Renal cortical epithelial cell (primary cell): Measurements from ENCODE around the gene PRPF40B. TPM values are rescaled to one million over a fixed set of nuclear protein-coding genes. Genes with fewer than 3 reads are reported as not detected.
"Not testable (repeated sequence)": the region's sequence is repeated elsewhere in the genome, so short reads cannot be mapped to it uniquely, and the experiment has no call there.

ENCODE experiments used
- DNase-seq: peaks from one replicate; pipeline ENCODE4 v3.0.0-alpha.2; 2011; ENCODE audit warnings: low read depth
- total RNA-seq: library from RNA; depleted of rRNA; stranded (reverse); fragments of >200 nt; gene quantifications from 2 replicates; pipeline ENCODE4 v1.2.3, GENCODE V29; 2014

Gene PRPF40B
- 11.6 and 17.3 TPM in 2 replicates for total RNA-seq

DNA sequence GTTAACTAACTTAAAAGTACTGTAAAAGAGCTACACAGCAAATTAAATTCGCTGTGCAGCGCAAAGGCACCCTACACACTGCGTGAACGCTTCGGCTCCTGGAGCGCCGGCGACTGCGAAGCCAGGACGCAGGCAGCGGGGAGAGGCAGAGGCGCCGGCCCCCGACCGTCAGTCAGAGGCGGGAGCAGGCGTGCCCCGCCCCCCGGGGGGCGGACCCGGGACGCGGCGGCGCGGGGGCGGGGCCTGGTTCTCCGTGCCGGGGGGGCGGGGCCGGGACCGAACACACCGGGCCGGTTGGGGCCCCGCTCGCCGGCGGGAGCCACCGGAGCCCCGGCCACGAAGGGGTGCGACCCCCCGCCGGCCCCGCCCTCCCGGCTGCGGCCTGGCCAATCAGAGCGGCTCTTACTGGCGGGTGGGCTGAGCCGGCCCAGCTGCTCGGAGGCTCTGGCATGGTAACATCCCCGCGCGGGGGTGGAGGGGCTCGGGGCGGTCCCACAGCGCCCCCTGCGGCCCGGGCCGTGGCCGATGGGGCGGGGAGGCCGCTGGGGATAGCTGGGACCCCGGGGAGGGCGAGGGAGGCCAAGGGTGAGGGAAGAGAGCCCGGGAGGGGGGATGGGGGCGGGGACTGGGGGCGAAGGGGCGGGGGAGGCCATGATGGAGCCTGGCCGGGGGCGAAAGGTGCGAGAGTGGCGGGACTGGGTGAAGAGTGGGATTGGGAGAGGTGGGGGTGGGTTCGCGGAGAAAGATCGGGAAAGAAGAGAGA is at the start of gene PRPF40B:
Gene PRPF40B, plus strand, starts transcription at position 420 of the 763 bp plus-strand sequence. Its CDS starts 30 bp downstream, at position 450.
- peak; percentile 43 for DNase-seq

DNA sequence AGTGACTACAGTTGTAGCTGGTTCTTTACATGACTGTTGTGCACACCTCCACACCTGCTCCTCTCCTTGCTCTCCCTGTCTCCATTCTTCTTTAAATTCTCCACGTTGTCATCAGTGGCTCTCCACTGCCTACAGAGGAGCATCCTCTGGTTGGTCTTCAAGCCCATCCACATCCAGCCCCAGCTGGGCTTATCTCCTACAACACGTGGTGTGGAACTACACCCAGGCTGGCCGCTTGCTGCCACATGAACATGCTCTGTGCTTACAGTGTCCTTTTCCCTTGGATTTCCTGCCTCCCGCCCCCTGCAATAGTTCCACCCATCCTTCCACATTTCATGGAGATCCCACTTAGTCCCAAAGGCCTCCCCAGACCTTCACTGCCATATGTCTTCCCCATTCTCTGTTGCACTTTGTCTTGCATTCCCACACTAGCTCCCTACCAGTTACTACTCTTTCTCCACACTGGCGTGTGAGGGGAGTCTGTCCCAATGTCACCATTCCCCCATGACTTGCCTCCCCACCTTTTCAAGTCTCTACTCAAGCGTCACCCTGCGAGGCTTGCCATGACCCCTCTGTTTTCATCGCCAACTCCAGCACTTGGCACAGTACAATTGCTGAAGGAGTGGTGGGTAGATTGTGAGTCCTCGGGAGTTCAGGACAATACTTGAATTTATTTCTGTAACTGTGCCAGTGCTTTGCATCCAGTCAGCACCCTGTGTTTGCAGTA is 45.6 kb upstream of the PRPF40B start:
- DNase-seq, result no peak

DNA sequence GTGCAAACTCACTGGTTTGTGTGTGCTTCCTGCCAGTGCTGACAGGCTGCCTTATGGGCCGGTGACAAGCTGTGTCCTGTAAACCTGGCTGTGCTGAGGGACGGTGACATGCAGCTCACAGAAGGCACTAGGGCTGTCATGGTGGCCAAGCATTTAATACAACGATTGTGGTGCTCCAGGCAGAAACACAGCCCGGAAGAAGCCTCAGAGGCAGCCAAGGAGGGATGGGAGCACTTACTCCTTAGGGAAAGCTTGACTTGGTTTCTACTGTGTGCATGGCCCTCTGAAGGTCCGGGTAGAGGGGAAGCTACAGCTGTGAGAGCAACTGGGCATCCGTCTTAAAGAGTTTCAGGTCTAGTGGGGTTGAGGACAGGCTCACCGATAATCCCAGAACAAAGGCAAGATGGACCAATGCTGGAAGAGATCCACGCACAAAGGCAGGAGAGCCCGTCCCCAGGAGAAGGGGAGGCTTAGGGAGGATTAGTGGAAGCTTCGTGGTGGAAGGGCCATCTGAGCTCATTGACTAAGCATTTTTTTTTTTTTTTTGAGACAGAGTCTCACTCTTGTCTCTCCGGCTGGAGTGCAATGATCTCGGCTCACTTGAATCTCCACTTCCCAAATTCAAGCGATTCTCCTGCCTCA is 44.8 kb upstream of the PRPF40B start:
- DNase-seq, result no peak

DNA sequence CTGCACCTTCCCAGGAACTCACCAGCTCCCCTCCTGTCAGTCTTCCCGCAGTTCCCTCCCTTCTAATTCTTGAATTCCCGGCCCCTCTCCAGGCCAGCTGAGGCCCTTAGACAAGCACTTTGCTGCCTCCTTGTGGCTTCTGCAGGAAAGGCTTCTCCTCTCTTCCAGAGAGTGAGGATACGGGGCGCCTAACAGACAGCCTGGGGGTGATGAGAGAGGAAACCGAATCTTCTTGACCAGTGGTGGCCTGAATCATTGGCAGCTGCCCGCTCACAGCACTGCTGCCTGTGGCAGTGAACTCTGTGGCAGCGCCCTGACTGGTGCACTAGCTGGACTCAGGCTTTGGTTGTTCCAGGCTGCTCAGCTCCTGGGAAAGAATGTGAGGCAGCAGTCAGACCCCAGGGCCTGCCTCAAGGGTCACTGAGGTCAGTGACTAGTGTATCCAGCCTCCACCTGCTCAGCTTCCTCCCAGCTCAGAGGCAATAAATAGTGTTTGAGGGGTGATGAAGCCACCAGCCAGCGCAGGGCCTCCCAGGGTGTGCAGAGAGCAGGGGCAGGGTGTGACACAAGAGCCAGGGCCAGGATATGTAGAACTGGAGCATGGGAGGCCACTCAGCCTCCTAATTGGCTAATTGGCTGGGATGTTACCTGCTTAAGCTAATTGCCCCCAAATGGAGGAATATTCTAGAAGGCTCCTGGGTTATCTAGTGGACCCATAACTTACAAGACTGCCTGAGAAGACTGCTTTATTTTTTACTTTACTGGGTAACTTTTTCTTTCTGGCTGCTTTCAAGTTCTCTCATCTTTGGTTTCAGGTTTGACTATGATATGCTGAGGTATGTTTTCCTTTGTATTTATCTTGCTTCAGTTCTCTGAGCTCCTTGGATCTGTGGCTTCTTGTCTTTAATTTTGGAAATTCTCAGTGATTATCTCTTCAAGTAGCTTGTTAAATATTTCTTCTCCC is 42.5 kb upstream of the PRPF40B start:
- peak; percentile 75 for DNase-seq

DNA sequence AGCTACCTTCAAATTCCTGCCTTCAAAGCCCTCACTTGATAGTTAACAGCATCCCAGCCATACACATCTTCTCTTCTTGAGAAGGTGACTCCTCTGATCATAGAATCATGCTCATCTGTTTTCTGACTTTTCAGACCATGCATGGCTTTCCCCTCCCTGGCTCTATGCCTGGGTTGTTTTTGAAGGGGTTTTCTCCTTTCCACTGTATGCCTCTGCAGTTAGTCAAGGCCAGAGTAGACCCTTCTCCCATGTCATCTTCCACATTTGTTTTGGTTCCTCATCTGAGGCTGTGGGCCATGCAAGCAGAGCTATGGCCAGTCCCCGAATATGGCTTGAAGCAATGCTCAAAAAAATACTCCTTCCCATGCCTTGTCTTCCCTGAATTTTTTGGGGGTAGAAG is 41.2 kb upstream of the PRPF40B start:
- no peak for DNase-seq

DNA sequence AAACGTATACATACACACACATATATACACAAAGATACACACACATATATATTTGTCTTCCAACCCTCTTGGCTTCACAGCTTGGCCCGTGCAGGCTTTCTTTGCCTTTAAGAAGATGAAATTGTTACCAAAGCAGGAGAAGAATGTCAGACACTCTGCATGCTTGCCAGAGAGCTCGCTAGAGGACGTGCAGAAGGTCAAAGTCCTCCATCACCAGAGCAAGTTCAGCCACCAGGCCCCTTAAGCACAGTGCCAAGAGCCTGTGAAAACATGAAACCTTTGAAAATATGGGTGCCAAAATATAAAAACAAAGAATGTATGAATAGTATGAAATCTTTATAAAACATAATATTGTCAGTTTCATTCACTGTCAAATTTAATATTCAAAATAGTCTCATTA is 40.5 kb upstream of the PRPF40B start:
- DNase-seq, result no peak

DNA sequence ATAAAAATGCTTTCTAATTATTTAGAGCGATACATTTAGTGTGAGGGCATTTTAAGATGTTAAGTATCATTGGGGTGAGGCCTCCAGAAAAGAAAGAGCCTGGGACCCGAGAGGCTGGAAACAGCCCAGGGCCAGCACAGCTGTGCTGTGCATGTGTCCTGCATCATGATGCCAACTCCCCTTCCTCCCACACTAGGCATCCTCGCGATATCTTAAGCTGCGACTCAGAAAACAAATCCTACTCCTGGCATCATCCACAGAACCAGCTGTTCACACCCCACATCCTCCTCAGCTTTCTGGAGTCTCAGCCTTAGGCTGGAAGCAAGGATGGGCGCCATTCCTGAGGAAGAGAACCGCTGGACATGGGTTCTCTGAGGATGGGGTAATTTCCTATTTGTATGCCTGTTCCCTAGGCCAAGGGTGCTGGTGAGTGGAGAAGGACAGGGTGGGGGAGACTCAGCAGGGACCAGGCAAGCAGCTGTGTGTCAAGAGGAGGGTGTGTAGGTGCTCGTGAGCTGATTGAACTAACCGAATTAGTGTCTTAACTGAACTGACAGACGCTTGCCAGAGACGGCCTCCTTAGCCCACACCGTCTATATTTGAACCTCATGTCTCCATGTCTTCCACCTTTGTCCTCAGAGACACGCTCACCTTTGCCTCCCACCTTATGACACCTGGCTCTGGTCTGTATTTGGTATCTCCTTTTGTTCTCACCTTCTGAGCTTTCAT is 39.8 kb upstream of the PRPF40B start:
- no peak for DNase-seq

DNA sequence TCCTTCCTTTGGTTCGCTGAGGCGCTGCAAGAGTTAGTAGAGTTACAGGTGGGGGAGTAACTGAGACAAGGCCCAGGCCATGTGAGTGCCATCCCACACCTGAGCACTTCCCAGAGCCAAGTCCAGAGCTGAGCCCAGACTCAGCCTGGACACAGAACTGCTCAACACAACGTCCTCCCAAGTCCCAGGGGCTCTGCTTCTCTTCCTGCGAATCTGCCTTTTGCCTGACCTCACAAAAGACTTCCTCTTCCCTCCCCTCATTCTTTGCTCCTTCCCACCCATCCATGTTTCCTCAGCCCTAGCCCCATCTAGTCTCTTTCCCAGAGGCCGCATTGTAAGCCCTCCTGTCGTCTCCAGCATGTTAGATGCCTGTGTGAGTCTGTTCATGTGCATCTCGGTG is 38.8 kb upstream of the PRPF40B start:
- DNase-seq, result no peak

DNA sequence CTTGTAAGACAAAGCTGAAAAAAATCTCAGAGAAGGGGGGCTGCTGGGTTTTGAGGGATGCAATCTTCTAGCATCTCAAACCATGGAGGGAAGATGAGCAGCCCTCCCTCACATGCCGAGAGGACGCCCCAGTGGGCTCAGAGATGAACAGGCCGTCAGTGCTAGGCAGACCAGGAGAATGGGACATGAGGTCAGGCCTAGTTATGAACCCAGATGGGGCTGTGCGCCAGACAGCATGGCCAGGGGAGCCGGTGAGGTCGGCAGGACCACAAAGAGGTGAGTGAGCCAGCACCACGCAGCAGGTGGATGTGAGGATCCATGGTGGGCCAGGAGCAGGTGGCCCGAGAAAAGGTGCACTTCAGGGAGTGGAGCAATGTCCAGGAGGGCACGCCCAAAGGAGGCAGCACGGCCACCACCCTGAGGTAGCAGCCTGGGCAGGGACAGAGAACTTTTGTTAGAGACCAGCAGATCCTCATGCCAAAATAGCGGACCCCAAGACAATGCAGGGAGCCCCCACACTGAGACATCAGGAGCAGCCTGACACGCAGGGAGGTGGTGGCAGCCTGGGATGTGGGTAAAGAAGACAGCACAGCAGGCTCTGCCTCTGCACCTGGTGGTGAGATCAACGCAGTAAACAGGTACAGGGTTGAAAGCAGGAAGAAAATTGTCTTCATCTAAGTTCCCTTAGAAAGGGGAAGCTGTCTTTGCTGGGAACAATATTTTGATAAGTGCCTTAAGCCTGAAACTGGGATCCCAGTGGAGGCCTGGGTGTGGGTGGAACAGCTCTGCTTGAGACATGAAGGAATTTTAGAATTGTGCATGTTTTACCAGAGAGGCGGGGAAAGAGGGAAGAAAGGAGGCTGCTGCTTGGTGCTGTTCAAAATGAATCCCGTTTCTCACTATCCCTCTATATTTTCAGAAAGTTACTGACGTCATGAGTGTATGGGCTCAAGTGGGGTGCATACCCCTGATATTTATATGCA is 37.6 kb upstream of the PRPF40B start:
- no peak for DNase-seq

DNA sequence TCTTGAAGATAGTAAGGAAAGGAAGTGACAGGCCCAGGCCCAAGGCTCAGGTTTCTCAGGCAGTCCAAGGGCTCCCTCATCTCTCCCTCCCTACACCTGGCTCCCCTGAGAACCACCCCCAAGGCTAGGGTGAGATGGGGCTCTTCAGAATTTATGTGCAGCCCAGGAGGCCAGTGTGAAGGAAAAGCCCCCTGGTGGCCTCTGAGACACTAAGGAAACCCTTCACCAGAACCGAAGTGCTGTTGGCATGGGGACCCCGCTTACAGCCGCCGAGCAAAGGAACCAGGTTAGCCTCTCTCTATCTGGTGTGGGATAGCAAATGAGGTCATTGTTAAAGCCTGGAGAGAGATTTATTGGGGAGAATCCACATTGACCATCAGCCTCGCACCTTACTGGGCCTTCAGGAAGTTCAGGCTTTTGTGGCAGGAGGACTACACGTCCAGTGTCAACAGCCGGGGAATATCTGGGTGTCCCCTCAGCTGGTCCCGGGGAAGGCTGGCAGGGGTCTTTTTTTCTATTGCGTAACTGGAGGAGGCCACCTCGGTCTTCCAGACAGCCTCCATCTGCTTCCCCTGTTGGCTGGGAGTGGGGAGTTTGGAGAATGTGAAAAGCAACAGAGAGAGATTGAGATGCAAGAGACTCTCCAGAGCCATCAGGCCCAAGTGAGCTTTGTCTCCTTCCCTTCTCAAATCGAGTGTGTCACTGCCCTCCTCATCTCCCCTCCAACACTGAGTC is 36.0 kb upstream of the PRPF40B start:
- no peak for DNase-seq

DNA sequence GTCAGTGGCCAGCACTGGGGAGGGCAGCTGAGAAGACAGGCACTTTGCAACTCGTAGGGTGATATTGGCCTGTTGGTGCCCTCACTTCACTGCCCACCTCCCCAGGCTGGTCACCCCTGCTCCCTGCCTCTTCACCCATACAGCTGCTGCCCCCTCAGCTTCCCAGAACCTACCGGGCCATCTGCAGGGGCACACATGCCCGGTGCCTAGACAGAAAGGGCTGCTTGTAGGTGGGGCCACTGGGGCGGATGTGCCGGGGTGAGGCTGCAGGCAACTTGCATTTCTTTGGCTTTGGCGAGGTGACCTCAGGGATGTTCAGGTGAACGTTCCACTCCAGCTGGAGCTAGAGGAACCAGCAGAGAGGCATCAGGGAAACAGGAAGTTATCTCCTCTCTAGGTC is 35.1 kb upstream of the PRPF40B start:
- DNase-seq, result no peak

DNA sequence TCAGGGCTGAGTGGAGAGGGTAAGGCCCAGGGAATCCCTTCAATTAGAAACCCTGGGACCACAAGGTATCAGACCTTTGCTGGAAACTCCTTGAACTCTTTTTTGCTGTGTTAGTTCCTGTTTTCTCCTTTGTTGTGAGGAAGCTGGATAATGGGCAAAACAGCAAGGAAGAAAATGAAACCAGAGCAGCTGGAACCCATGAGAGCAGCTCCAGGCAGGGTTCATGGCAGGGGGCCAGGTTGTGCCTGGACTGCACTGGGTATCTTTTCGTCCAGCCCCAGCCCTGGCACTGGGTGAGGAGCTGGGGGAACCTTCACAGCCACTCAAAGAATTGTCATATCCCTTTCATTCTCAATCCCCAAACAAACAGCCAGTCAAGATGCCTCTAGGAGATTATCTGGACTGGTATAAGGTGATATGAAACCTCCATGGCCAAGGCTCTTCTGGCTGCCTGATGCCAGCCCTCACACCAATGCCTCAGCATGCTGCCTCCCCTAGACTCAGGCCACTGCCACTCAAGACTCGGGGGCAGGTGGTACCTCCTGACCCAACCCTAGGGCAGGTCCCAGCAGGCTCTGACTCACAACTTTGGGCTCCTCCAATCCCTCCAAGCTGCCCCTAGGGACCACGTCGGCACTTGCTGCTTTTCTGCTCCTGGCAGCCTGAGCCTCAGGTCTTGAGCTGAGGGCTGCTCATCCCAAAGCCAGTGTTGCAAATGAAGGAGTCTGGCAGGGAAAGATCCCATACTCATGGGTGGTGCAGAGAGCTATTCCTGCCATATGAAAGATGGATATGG is 34.4 kb upstream of the PRPF40B start:
- no peak for DNase-seq

DNA sequence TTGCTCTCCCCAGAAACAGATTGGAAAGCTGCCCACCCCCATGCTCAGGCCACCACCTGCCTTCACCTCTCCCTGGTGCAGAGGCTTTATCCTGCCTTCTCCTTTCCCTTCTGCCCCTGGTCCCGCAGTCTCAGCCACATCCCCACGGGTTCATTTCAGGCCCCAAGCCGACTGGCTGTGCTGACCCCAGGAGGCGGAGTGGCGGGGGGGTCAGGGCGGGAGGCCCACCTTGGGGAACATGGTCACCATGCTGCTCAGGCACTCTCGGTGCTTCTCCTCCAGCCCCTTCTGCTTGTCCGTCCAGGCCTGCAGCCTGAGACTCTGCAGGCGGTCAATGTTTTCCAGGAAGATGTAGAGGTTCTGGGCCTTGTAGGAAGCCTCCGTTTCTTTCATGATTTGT is 24.8 kb upstream of the PRPF40B start:
- DNase-seq, result no peak

DNA sequence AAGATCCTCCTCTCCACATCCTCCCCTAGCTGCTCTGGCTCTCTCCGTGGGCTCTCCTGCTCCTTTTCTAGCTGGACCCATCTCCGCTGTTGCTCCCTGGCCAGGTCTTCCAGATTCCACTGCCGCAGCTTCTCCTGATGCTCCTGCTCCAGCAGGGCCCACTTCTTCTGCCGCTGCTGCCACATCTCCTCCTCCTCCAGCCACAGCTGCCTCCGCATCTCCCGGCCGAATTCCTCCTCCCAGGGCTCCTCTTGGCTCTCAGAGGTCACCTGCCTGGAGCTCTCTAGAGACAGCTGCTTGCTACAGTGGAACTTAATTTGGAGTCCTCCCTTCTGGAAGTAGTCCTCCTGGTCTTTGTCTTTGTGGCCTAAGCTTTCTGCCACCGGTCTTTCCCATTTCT is 23.4 kb upstream of the PRPF40B start:
- no peak for DNase-seq

DNA sequence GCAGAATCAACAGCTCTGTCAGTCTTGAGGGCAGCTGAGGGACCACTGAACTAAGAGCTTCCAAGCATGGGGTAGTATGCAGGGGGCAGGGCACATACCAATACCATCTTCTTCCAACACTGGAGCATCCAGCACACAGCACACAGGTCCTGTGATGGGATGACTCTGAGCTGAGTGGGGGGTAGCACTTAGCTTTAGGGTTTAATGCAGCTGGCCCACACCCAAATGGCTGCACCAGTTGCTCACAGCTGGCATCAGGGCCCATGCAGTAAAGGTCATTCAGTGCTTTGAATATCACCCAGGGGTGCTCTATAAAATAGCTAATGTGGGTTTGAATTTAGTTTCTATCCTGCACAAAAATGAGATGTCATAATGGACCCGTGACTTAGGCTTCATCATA is 19.6 kb upstream of the PRPF40B start:
- no peak for DNase-seq

DNA sequence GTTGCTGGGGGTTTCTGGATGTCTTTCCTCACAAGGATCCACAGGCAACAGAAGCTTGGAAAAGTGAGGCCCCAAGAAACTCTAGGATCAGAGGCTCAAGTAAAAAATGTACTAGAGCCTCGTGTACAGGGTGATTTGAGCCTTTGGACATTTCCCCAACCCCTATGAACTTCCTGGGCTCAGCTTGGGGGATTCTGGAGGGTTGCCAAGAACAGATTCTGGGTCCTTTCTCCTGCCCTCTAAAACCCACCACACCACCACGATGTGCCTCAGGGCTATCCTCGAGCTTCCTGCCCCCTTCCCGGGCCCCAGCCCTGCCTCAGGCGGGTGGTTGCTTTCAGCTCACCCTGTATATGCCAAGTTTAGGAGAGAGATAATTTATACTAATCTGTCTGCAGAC is 18.5 kb upstream of the PRPF40B start:
- DNase-seq, result no peak

DNA sequence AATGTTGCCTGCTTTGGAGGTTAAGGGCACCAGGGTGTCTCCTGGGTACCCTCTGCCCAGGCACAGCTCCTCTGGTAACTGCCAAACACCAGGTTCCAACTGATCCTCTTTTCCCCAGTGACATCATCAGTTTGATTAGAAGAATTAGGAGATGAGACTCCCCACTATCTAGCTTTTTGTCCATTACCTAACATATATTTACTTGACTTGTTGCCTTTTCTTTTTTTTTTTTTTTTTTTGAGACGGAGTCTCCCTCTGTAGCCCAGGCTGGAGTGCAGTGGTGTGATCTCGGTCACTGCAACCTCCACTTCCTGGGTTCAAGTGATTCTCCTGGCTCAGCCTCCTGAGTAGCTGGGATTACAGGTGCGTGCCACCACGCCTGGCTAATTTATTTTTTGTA is 17.8 kb upstream of the PRPF40B start, which contains the start of gene FAM186B:
Gene FAM186B, minus strand, starts transcription at position 101 of the 400 bp plus-strand sequence. CDS start 162 bp downstream, outside the sequence.
- DNase-seq, result not testable (repeated sequence)
